Putamen (tissue), 1 donor: ENCODE results near the gene TMEM234.
A peak's percentile ranks its signal among the peaks of the same experiment; 100 is the strongest.

Source experiments
- DNase-seq: peaks from one replicate; pipeline ENCODE4 v3.0.0-alpha.2; 2016; ENCODE audit warnings: low spot score

The TMEM234 gene

DNA sequence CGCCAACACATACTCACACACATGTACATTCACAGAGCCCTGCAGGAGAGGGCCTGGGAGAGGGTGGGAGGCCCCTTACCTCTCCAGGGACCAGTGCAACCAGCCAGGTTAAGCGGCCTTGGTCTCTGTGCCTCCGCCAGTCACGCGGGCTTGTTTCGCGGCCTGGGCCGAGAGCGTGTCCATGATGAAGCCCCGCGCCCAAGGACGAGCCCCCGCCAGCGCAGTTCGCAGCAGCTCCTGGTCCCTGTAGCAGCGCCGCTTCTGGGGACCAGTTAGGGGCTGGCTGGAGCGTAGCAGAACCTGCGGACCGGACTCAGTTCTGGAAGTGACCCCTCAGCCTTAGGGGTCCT is 17.6 kb upstream of the TMEM234 start:
- DNase-seq: no peak

DNA sequence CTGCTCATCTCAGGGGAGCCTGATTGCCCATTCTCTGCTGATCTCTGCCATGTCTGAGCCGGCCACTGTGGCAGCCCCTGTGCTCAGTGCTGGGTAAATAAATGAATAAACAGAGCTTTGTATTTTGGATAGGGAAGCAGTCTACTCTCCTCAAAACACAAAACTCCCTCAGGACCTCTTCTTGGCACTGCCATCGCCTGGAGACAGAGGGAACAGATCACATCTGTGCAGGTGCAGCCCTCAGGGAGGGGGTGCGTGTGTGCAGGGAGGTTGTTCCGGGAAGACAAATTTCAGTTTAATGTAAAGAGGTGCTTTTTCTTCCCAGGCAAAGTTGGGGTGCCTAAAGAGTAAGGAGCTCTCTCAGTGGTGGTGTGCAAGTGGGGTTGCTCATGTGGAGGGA is 17.2 kb upstream of the TMEM234 start:
- no peak for DNase-seq

DNA sequence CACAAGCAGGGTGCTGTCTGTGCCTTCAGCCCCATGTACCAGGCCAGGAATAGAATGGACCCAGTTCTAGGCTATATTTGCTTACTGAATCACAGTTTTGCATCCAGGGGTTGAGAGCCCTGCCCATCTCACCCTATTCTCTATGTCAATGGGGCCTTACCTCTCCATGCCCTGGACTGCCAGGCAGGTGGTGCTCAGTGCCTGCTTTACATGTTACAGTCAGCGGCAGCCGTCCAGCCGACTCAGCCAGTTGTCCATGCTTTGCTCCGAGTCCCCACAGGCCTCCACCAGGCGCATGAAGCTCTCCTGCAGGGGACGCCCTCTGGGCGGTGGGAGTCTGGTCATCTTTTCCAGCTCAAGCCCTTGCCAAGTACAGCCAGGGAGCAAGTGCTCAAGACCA is 12.6 kb upstream of the TMEM234 start:
- DNase-seq: no peak

GRCh38 chr1:32232558-32233304 is 10.6 kb upstream of the TMEM234 start:
- no peak for DNase-seq

GRCh38 chr1:32231843-32232432 is 9.8 kb upstream of the TMEM234 start:
- no peak for DNase-seq

- DNase-seq: no peak
Measured at GRCh38 chr1:32228771-32229170, 6.6 kb upstream of the TMEM234 start.

- DNase-seq: no peak
Measured at GRCh38 chr1:32224285-32224684, 2.1 kb upstream of the TMEM234 start.

GRCh38 chr1:32223683-32224082 is 1.5 kb upstream of the TMEM234 start:
- no peak for DNase-seq

DNA sequence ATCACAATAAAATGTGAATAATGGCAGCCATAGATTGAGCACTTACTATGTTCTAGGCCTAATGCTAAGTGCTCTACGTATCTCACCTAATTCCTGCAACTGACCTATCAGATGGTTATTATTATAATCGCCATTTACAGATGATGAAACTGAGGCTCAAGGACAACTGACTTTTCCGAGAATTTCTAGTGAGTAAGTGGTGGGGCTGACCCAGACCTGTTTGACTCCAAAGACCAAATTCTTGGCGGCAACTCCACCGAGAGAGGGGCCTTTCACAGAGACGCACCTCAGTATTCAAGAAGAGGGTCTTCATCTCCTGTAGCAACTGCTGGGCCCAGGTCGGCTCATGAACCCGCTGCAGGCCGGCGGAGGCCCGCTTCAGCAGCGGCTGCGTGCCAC is 573 bp downstream of the TMEM234 start:
- no peak for DNase-seq

DNA sequence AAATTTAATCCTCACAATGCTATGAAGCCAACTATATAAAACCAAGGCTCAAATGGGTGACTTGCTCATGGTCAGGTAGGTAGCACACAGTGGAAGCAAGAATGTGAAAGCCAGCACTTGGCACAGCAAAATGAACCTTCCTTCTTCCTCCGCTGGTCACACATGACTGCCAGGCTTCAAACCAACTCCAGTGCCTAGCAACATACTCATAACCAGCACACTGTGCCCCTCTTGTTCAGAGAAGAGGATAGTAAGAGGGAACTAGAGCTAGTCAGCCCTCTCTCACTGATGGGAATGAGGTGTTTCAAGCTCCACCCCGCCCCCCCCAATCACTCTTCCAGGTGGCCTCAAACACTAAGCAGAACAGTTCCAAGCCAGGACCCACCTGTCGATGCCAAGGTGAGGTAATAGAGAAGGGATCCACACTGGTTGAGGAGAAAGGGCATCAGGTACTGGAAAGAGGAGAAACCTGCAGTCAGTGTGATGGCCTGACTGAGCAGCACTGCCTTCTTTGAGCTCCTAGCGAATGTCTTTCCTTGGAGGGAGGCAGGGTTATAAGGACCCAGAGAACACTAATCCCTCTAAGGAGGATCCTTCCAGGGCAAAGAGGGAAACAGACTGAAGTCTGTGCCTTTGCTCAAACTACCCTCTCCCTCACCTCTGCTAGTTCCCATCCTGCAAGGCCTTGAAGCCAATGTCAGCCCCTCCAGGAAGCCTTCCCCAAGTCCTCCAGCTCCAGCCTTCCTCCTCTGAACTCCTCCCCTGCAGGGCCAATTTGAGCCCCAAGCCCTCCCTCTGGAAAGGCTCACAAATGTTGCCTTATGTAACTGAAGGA is 1.2 kb downstream of the TMEM234 start:
- no peak for DNase-seq

DNA sequence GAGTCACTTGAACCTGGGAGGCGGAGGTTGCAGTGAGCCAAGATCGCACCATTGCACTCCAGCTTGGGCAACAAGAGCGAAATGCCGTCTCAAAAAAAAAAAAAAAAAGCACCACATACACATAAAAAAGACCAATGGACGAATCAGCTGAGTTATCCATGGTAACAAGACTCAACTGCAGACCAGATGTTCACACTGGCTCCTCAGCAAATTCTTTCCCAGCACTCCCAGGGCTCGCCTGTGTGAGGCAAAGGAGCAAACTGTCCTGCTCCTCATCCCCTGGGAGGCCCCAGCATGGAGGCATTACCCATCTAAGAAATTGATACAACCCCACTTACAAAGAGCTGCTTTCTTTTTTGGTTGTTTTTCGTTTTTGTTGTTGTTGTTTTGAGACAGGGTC is 3.1 kb downstream of the TMEM234 start:
- DNase-seq: no peak

- DNase-seq: no peak
Measured at GRCh38 chr1:32216566-32216965, 5.6 kb downstream of the TMEM234 start.

DNA sequence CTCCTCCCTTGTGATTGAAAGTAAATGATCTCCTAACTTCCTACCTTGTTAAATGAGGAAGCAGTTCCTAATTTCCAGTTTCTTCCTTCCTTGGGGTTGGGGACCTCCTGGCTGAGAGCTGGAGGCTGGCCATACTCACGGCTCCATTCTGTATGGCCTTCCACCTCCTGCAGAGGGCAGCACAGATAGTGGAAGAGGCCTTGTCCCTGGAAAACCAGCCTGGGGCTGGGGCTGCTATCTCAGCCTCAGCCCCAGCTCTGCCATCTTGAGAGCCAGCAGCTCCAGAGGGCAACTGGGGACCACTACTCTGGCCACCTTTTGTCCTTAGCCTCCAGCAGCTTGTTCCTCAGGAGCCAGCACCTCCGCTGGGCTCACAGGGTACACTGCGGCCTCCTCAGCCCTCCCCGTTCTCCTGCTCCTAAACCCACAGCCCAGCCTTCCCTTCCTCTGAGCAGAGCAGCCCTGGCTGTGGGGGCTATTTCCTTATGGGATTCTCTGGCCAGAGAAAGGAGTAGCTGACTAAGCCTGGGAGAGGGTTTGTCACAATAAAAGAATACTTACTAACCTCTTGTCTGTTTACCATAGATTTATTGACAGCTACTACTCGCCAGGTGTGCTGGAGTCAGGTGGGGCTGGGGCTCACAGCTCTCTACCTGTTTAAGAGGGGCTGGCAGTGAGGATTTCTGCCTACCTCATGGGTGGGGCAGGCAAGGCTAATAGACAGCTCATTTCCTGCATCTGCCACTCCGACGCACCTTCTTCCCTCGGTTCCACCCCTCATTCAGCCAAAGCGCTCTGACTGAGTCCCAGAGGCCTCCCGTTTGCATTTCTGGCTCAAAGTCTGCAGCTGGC is 6.3 kb downstream of the TMEM234 start:
- no peak for DNase-seq

GRCh38 chr1:32208891-32209328 is 13.2 kb downstream of the TMEM234 start, which contains the start of gene DCDC2B:
DCDC2B (plus strand) TSS chr1:32209089; CDS start chr1:32209094, 5 bp downstream.
- no peak for DNase-seq

DNA sequence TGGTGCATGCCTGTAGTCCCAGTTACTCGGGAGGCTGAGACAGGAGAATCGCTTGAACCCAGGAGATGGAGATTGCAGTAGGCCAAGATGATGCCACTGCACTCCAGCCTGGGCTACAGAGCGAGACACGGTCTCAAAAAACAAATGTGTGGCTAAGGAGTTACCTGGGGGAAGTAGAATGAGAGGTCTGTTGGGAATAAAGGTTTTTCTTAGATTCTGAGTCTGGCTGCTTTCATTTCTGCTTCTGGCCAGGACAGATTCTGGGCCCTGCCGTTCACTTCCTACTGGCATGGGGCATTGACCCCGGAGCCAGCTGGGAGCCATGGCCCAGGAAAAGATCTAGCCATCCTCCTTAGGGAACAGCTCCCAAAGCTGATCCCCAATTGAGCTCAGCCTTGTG is 13.7 kb downstream of the TMEM234 start:
- DNase-seq: no peak

DNA sequence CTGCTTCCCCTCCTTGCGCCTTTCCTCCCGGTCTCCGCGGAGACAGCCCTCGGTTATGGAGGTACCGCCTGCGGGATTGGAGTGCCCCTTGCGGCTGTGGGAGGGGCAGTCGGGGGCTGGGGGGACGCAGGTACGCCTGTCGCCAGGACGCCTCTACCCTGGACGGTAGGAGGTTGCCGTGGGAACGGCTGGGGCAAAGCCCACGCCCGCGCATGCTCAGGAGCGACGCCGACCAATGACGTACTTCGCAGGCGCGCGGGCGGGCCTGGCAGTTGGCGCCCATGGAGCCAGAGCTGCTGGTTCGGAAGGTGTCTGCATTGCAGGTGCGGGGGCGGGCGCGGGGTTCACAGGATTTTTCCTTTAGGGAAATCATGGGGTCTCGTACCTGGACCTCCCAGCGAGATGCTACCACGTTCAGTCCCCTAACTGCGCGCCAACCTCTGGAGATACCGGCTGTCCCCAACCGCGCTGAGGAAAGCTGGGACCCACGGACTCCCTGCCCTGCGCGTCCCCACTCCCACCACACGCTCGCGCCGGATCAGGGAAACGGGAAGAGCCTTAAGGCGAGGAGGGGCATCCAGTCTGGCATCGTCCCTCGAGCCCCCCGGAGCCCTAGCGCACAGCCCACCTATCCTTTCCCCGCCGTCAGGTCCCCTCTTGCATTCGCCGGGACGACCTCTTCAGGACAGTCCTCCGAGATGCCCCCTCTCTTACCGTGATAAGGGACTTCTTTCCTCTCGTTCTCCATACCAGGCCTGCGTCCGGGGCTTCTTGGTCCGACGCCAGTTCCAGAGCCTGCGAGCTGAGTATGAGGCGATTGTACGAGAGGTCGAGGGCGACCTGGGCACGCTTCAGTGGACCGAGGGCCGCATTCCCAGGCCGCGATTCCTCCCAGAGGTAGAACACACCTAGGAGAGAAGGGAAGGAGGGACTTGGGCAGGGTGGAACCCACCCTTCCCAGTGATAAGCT is 16.5 kb downstream of the TMEM234 start, which contains the start of gene IQCC:
Gene IQCC, plus strand, starts transcription at position 271 of the 970 bp plus-strand sequence. Its CDS starts 11 bp downstream, at position 282.
- peak; percentile 89 for DNase-seq

DNA sequence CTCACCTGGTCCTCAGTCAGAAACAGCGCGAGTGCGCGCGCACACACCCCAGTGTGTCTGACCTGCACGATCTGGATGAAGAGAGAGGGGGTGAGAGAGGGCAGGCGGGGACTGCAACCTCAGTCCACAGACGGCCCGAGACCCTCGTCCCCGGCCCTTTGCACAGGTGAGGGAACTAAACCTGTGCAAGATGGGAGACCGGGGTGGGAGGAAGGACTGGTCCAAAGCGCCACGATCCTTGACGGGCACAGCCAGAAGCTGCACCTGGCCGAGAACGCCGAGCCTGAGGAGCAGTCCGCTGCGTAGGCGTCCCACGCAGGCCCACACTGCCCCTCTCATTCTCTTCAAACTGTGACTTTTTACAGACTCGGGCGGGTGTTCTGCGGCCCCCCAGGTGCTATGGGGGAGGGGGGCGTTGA is 17.2 kb downstream of the TMEM234 start:
- DNase-seq: no peak

GRCh38 chr1:32201011-32201855 is 20.9 kb downstream of the TMEM234 start:
- DNase-seq: no peak

DNA sequence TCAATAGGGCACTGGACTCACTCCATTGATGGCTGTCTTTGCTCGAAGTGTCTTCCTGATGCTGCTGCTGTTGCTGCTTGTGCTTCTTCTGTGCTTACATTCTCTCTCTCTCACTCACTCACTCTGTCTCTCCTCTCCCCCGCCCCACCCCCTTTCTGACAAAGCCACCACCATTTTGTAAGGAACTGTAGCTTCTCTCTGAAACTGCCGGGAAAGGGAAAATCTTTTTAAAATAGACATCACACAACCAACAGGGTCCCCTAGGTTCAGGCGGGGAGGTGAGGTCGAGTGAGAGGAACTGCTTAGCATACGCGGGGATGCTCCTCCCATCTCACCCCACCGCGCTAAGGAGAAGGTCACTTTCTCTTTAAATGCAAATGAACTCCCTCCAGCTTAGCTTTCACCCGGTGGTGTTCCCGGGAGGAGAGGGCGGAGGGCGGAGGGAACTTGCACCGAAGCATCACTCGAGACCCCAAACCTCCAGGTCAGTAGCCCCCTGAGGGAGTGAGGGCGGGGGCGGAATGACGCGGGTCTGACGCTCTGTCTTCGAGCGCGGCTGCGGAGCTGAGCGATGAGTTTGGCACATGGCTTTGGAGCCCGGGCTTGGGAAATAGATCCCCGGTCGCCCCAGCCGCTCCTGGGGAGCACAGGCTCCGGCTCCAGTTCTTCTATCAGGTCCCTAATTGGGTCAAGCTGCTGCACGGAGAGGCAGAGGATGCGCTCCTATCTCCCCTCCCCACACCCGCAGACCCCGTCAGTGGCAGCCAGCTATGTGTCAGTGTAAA is 21.7 kb downstream of the TMEM234 start, which contains the start of gene CCDC28B:
Gene CCDC28B, plus strand, starts transcription at position 370 of the 785 bp plus-strand sequence. CDS start 1,341 bp downstream, outside the sequence.
- DNase-seq: peak; percentile 62
